Measurements from ENCODE around the gene NLGN1. TPM values are rescaled to one million over a fixed set of nuclear protein-coding genes. Genes with fewer than 3 reads are reported as not detected.

The NLGN1 gene
- polyA plus RNA-seq, 2 of the 4 experiments (the other 2 are of a cell fraction): not detected

- FAIRE-seq: no peak
- POLR2A ChIA-PET: no interaction called here
These were observed 898.0 kb downstream of the NLGN1 start for GRCh38 chr3:174295306-174296092.

DNA sequence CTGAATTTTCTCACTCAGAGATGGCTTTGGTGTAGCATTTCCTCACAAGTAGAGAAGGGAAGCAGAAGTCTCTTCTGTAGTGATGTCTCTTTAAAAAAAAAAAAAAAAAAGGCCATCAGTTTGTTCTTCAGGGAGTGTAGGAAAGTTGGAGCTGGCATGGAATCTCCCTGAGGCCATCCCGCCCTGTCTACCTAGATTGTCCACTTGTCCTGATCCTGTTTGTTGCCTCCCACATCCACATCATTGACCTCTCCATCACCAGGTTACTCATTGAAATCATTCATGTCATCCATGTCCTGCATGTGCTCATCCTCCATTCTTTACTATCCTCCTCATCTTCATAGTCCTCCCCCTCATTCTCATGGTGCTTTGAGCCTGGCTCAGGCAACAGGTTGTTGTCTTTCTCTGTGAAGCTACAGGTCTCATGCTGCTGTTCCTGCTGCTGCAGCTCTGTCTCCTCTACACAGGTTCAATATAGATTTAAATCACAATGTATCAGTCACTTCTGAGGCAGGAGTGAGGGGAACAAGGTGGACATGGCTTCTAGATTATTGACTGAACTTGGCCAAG lies 905.3 kb downstream of the NLGN1 start:
- POLR2A ChIA-PET: no interaction called here
- DNase-seq (ENCODE audit: low read depth in 1 of 2, low spot score in 1 of 2) (no peak), FAIRE-seq (no peak), ATAC-seq (no peak)
- 29% methylated on average over 1 of the region's 1 CpG for WGBS (ENCODE audit: missing lambda C conversion rate)
- Histone ChIP-seq H3K4me3 (no peak overlapping the region), H3K27ac (no peak overlapping the region), H3K4me2 (no peak overlapping the region), H3K4me1 (no peaks in the 10 kb centered on the region), H3K9me3 (no peaks in the 10 kb centered on the region)
- CTCF ChIA-PET: no interaction called here
- no peak for TF ChIP-seq EHF (CRISPR knock-in tag; IDR thresholded peaks at IDR 0.05)
- no peak for TF ChIP-seq CBX8 (IDR thresholded peaks at IDR 0.05)
- TF ChIP-seq ESRRA (IDR thresholded peaks at IDR 0.05; ENCODE audit: borderline replicate concordance, low read length): no peak
- no peak for TF ChIP-seq HDAC2 (IDR thresholded peaks at IDR 0.05)
- TF ChIP-seq SMC3 (IDR thresholded peaks at IDR 0.05): no peak
- no peak for TF ChIP-seq GATA3 (IDR thresholded peaks at IDR 0.05; ENCODE audit: borderline replicate concordance)
- TF ChIP-seq, protein P1, sequence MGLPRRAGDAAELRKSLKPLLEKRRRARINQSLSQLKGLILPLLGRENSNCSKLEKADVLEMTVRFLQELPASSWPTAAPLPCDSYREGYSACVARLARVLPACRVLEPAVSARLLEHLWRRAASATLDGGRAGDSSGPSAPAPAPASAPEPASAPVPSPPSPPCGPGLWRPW (IDR thresholded peaks at IDR 0.05): no peak
- TF ChIP-seq BHLHE40 (IDR thresholded peaks at IDR 0.05; ENCODE audit: low read depth, low read length): no peak
- TF ChIP-seq, protein P2, sequence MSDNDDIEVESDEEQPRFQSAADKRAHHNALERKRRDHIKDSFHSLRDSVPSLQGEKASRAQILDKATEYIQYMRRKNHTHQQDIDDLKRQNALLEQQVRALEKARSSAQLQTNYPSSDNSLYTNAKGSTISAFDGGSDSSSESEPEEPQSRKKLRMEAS (IDR thresholded peaks at IDR 0.05): no peak
- TF ChIP-seq CHD4 (IDR thresholded peaks at IDR 0.05; ENCODE audit: borderline replicate concordance): no peak
- TF ChIP-seq NPAS2 (CRISPR knock-in tag; IDR thresholded peaks at IDR 0.05; ENCODE audit: borderline replicate concordance): no peak
- TF ChIP-seq, protein P3, sequence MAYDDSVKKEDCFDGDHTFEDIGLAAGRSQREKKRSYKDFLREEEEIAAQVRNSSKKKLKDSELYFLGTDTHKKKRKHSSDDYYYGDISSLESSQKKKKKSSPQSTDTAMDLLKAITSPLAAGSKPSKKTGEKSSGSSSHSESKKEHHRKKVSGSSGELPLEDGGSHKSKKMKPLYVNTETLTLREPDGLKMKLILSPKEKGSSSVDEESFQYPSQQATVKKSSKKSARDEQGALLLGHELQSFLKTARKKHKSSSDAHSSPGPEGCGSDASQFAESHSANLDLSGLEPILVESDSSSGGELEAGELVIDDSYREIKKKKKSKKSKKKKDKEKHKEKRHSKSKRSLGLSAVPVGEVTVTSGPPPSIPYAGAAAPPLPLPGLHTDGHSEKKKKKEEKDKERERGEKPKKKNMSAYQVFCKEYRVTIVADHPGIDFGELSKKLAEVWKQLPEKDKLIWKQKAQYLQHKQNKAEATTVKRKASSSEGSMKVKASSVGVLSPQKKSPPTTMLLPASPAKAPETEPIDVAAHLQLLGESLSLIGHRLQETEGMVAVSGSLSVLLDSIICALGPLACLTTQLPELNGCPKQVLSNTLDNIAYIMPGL (CRISPR knock-in tag; IDR thresholded peaks at IDR 0.05; ENCODE audit: borderline replicate concordance): no peak
- no peak for TF ChIP-seq KDM1A (IDR thresholded peaks at IDR 0.05; ENCODE audit: low read depth)

More at GRCh38 chr3:174295306-174296092, 898.0 kb downstream of the NLGN1 start:
- ATAC-seq: no peak
- 40% methylated on average over 7 of the region's 7 CpGs for WGBS (ENCODE audit: missing lambda C conversion rate)
- Histone ChIP-seq H3K4me3 (no peak overlapping the region), H3K4me2 (no peak overlapping the region), H3K27ac (no peak overlapping the region), H3K4me1 (no peaks in the 10 kb centered on the region), H3K9me3 (no peaks in the 10 kb centered on the region)
- CTCF ChIA-PET: no interaction called here
- no peak for DNase-seq (ENCODE audit: low read depth in 1 of 2, low spot score in 1 of 2)
- TF ChIP-seq KDM1A (IDR thresholded peaks at IDR 0.05; ENCODE audit: low read depth) (no peak), HOXA7 (CRISPR knock-in tag; IDR thresholded peaks at IDR 0.05) (no peak), KDM5A (IDR thresholded peaks at IDR 0.05) (no peak), JUNB (IDR thresholded peaks at IDR 0.05) (no peak)
- TF ChIP-seq, protein P4, sequence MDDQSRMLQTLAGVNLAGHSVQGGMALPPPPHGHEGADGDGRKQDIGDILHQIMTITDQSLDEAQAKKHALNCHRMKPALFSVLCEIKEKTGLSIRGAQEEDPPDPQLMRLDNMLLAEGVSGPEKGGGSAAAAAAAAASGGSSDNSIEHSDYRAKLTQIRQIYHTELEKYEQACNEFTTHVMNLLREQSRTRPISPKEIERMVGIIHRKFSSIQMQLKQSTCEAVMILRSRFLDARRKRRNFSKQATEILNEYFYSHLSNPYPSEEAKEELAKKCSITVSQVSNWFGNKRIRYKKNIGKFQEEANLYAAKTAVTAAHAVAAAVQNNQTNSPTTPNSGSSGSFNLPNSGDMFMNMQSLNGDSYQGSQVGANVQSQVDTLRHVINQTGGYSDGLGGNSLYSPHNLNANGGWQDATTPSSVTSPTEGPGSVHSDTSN (IDR thresholded peaks at IDR 0.05): no peak

DNA sequence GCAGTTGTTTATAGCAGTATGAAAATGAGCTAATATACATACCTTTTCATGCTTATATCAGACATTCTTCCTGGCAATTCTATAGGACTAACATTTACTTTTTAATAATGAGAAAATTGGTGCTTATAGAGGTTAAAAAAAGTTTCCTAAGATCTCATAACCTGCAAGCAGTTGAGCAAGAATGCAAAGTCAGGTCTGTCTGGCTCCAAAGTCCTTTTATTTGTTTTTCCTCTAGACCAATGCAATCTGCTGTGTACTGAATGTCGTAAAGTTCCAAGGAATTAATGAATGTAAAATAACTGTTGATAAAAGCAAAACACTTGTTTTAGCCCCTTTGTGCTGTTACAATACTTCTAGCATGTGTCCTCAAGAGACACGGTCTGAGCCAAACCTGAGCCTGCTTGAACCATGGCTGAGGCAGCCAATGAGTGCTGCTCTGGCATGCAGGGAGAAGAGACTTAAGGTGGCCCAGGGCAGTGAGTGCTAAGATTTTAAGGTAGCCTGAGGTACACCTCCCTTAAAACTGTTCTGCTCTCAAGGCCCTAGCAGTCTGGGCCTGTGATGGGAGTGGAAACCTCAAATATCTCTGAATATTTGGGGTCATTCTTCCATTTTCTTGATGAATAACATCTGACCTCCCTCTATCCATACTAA lies 906.5 kb downstream of the NLGN1 start:
- H3K27ac ChIP-seq: no peak overlapping the region
- no peak for TF ChIP-seq ZC3H11A (IDR thresholded peaks at IDR 0.05)
- no peak for TF ChIP-seq RAD21 (conservative IDR thresholded peaks at IDR 0.05 in 1 of 2, IDR thresholded peaks at IDR 0.05 in 1 of 2)
- TF ChIP-seq, protein P5, sequence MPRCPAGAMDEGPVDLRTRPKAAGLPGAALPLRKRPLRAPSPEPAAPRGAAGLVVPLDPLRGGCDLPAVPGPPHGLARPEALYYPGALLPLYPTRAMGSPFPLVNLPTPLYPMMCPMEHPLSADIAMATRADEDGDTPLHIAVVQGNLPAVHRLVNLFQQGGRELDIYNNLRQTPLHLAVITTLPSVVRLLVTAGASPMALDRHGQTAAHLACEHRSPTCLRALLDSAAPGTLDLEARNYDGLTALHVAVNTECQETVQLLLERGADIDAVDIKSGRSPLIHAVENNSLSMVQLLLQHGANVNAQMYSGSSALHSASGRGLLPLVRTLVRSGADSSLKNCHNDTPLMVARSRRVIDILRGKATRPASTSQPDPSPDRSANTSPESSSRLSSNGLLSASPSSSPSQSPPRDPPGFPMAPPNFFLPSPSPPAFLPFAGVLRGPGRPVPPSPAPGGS (IDR thresholded peaks at IDR 0.05): no peak
- no peak for TF ChIP-seq ZFP36 (IDR thresholded peaks at IDR 0.05; ENCODE audit: borderline replicate concordance, partially characterized antibody)
- no peak for TF ChIP-seq ELK1 (IDR thresholded peaks at IDR 0.05; ENCODE audit: low read depth, low read length)
- DNase-seq (ENCODE audit: low read depth in 1 of 2, low spot score in 1 of 2) (no peak), FAIRE-seq (no peak), ATAC-seq (no peak)
- no peak overlapping the region for H3K4me3 ChIP-seq
- no peaks in the 10 kb centered on the region for H3K9me3 ChIP-seq
- ChIA-PET CTCF (no interaction called here), POLR2A (no interaction called here)
- H3K4me2 ChIP-seq: no peak overlapping the region
- 13% methylated on average over 2 of the region's 2 CpGs for WGBS (ENCODE audit: missing lambda C conversion rate)
- no peaks in the 10 kb centered on the region for H3K4me1 ChIP-seq
